Neuronal stem cell (in vitro differentiated cells): ENCODE results near the gene DCHS1.

Experiments
- DNase-seq: peaks from one replicate; pipeline ENCODE4 v3.0.0-alpha.2; 2013; ENCODE audit warnings: low spot score
- H2AFZ ChIP-seq: one replicate; pipeline ENCODE4 v1.6.1; 2013; ENCODE audit warnings: mild to moderate bottlenecking, low read length, inconsistent platforms
- H2AK5ac ChIP-seq: 2 replicates; pipeline ENCODE4 v1.6.1; 2013; ENCODE audit warnings: low read depth, mild to moderate bottlenecking, inconsistent platforms, low read length, moderate library complexity, mixed read lengths
- H2BK120ac ChIP-seq: 2 replicates; pipeline ENCODE4 v1.6.1; 2013; ENCODE audit warnings: low read depth, mild to moderate bottlenecking, inconsistent platforms, low read length, moderate library complexity, mixed read lengths
- H2BK12ac ChIP-seq: one replicate; pipeline ENCODE4 v1.6.1; 2013; ENCODE audit warnings: low read length, inconsistent platforms
- H2BK15ac ChIP-seq: 2 replicates; pipeline ENCODE4 v1.6.1; 2013; ENCODE audit warnings: mild to moderate bottlenecking, low read length, inconsistent platforms, mixed read lengths
- H2BK5ac ChIP-seq: one replicate; pipeline ENCODE4 v1.6.1; 2013; ENCODE audit warnings: inconsistent platforms, mild to moderate bottlenecking, low read length, moderate library complexity
- H3K14ac ChIP-seq: one replicate; pipeline ENCODE4 v1.6.1; 2013; ENCODE audit warnings: low read length, inconsistent platforms
- H3K18ac ChIP-seq: 2 replicates; pipeline ENCODE4 v1.6.1; 2013; ENCODE audit warnings: low read length, inconsistent platforms
- H3K23ac ChIP-seq: 2 replicates; pipeline ENCODE4 v1.6.1; 2013; ENCODE audit warnings: low read depth, mild to moderate bottlenecking, mixed read lengths, low read length, inconsistent platforms; ENCODE audit not compliant: poor library complexity
- H3K27ac ChIP-seq: replicated peaks from 3 replicates; pipeline ENCODE4 v1.5.1; 2013; ENCODE audit warnings: low read length, inconsistent platforms
- H3K27me3 ChIP-seq, 3 experiments: 2 replicates each; pipeline ENCODE4 v1.6.1; 2013; ENCODE audit warnings: low read length in 3 of 3, mild to moderate bottlenecking in 2 of 3, inconsistent platforms in 1 of 3, low read depth in 1 of 3, mixed read lengths in 1 of 3, moderate library complexity in 1 of 3; ENCODE audit not compliant: control insufficient read depth in 3 of 3, insufficient read depth in 3 of 3
- H3K36me3 ChIP-seq, 2 donors: replicated peaks in 1 of 2; 2 replicates each; pipeline ENCODE4 v1.6.1; 2013; ENCODE audit warnings: low read length in 2 of 2; ENCODE audit not compliant: control insufficient read depth in 2 of 2, insufficient read depth in 2 of 2
- H3K4ac ChIP-seq: 2 replicates; pipeline ENCODE4 v1.6.1; 2013; ENCODE audit warnings: inconsistent platforms, mild to moderate bottlenecking, low read length, moderate library complexity
- H3K4me1 ChIP-seq, 2 donors: 1 replicate in 1 of 2; 2 replicates in 1 of 2; pipeline ENCODE4 v1.6.1; 2013; ENCODE audit warnings: low read length in 2 of 2, low read depth in 1 of 2; ENCODE audit not compliant: control insufficient read depth in 2 of 2, insufficient read depth in 1 of 2
- H3K4me2 ChIP-seq: one replicate; pipeline ENCODE4 v1.6.1; 2013; ENCODE audit warnings: mild to moderate bottlenecking, low read length, inconsistent platforms; ENCODE audit not compliant: insufficient read depth, poor library complexity, severe bottlenecking
- H3K4me3 ChIP-seq, 2 donors: 2 replicates each; pipeline ENCODE4 v1.5.1; 2013; ENCODE audit warnings: low read length in 2 of 2, mild to moderate bottlenecking in 2 of 2, inconsistent platforms in 1 of 2, moderate library complexity in 1 of 2
- H3K79me1 ChIP-seq: one replicate; pipeline ENCODE4 v1.6.1; 2013; ENCODE audit warnings: low read depth, mild to moderate bottlenecking, inconsistent platforms, low read length, moderate library complexity
- H3K9ac ChIP-seq: one replicate; pipeline ENCODE4 v1.6.1; 2013; ENCODE audit warnings: mild to moderate bottlenecking, low read depth, low read length, inconsistent platforms; ENCODE audit not compliant: poor library complexity
- H3K9me3 ChIP-seq, 2 donors: replicated peaks in 1 of 2; 2 replicates each; pipeline versions ENCODE3 to v1.6.1; 2013; ENCODE audit warnings: low read length in 2 of 2, mild to moderate bottlenecking in 2 of 2, inconsistent platforms in 1 of 2, low read depth in 1 of 2, mixed read lengths in 1 of 2, moderate library complexity in 1 of 2; ENCODE audit not compliant: control insufficient read depth in 2 of 2, insufficient read depth in 1 of 2
- H4K8ac ChIP-seq: one replicate; pipeline ENCODE4 v1.6.1; 2013; ENCODE audit warnings: low read depth, mild to moderate bottlenecking, inconsistent platforms, low read length, moderate library complexity
- H4K91ac ChIP-seq: one replicate; pipeline ENCODE4 v1.6.1; 2013; ENCODE audit warnings: low read length, low read depth, mild to moderate bottlenecking, inconsistent platforms; ENCODE audit not compliant: poor library complexity
- WGBS, 2 donors: extraction: QIAGEN DNeasy Blood & Tissue Kit; methylation state at CpG; one replicate each; pipeline ENCODE4 v1.1.7; 2013; ENCODE audit warnings: missing lambda C conversion rate in 2 of 2, mixed read lengths in 1 of 2; ENCODE audit not compliant: insufficient read length in 2 of 2, insufficient replicate concordance in 1 of 2; ENCODE audit errors: extremely low coverage in 2 of 2; 5-methylcytosine and 5-hydroxymethylcytosine counted together

Gene DCHS1

GRCh38 chr11:6599881-6600390 is 55.7 kb downstream of the DCHS1 start:
- no peak overlapping the region for H3K4me3 ChIP-seq
- H3K4ac ChIP-seq, result no peak overlapping the region
- H2BK5ac ChIP-seq, result no peak overlapping the region
- H3K27me3 ChIP-seq, result no peaks in the 10 kb centered on the region
- peaks cover 10% of the 10 kb centered on the region for H3K79me1 ChIP-seq
- no CpG with 5 or more reads among the region's 2 CpGs for WGBS, 2 donors
- DNase-seq, result no peak
- no peak overlapping the region for H2BK12ac ChIP-seq
- H4K8ac ChIP-seq, result no peak overlapping the region
- no peak overlapping the region for H2BK15ac ChIP-seq
- no peak overlapping the region for H3K27ac ChIP-seq
- H3K9me3 ChIP-seq, result no peaks in the 10 kb centered on the region
- H2AFZ ChIP-seq, result no peak overlapping the region
- no peak overlapping the region for H3K23ac ChIP-seq
- H3K4me2 ChIP-seq, result no peak overlapping the region
- no peak overlapping the region for H2AK5ac ChIP-seq
- no peak overlapping the region for H2BK120ac ChIP-seq
- no peak overlapping the region for H3K14ac ChIP-seq
- no peak overlapping the region for H4K91ac ChIP-seq
- no peak overlapping the region for H3K18ac ChIP-seq
- H3K4me1 ChIP-seq, result peaks cover 8 to 9% of the 10 kb centered on the region in 2 donors
- H3K9ac ChIP-seq, result no peak overlapping the region
- H3K36me3 ChIP-seq, result peaks cover 31 to 67% of the 10 kb centered on the region in 2 donors

- Histone ChIP-seq H3K27ac (no peak overlapping the region), H4K8ac (no peak overlapping the region), H3K14ac (no peak overlapping the region), H3K9ac (no peak overlapping the region), H2BK120ac (no peak overlapping the region), H3K4me2 (no peak overlapping the region), H3K4me3 (no peak overlapping the region), H4K91ac (no peak overlapping the region), H2BK5ac (no peak overlapping the region), H3K23ac (no peak overlapping the region), H3K9me3 (no peaks in the 10 kb centered on the region), H2BK15ac (no peak overlapping the region), H2BK12ac (no peak overlapping the region), H3K79me1 (peaks cover 10% of the 10 kb centered on the region), H3K4ac (no peak overlapping the region), H2AK5ac (no peak overlapping the region), H3K4me1 (peaks cover 5 to 7% of the 10 kb centered on the region in 2 donors), H2AFZ (no peak overlapping the region), H3K18ac (no peak overlapping the region), H3K36me3 (peaks cover 31 to 72% of the 10 kb centered on the region in 2 donors), H3K27me3 (no peaks in the 10 kb centered on the region)
- DNase-seq, result no peak
- WGBS, 2 donors, result no CpG with 5 or more reads among the region's 1 CpG
These were observed 56.2 kb downstream of the DCHS1 start for GRCh38 chr11:6599449-6599848.

GRCh38 chr11:6598555-6598954 is 57.1 kb downstream of the DCHS1 start:
- Histone ChIP-seq H3K27ac (no peak overlapping the region), H3K36me3 (peaks cover 33 to 80% of the 10 kb centered on the region in 2 donors), H3K23ac (no peak overlapping the region), H3K4me3 (no peak overlapping the region), H3K9ac (no peak overlapping the region), H4K91ac (no peak overlapping the region), H3K79me1 (peaks cover 4% of the 10 kb centered on the region), H2AK5ac (no peak overlapping the region), H3K4me1 (peaks cover 5 to 7% of the 10 kb centered on the region in 2 donors), H3K4ac (no peak overlapping the region), H3K4me2 (no peak overlapping the region), H2BK120ac (no peak overlapping the region), H2BK15ac (no peak overlapping the region), H4K8ac (no peak overlapping the region), H3K9me3 (no peaks in the 10 kb centered on the region), H2BK12ac (no peak overlapping the region), H2BK5ac (no peak overlapping the region), H3K18ac (no peak overlapping the region), H2AFZ (no peak overlapping the region), H3K27me3 (no peaks in the 10 kb centered on the region), H3K14ac (no peak overlapping the region)
- no CpG with 5 or more reads among the region's 3 CpGs for WGBS, 2 donors
- no peak for DNase-seq

GRCh38 chr11:6596239-6596877 is 59.3 kb downstream of the DCHS1 start:
- H3K36me3 ChIP-seq, result peaks cover 29 to 95% of the 10 kb centered on the region in 2 donors
- H3K27ac ChIP-seq, result no peak overlapping the region

More at GRCh38 chr11:6596239-6596877, 59.3 kb downstream of the DCHS1 start:
- Histone ChIP-seq H3K14ac (no peak overlapping the region), H4K91ac (no peak overlapping the region), H3K18ac (no peak overlapping the region), H2BK5ac (no peak overlapping the region), H3K4me1 (no peaks in the 10 kb centered on the region), H2BK120ac (no peak overlapping the region), H3K23ac (no peak overlapping the region), H3K27me3 (no peaks in the 10 kb centered on the region), H2AK5ac (no peak overlapping the region), H2AFZ (no peak overlapping the region), H3K4me3 (no peak overlapping the region), H4K8ac (no peak overlapping the region), H2BK12ac (no peak overlapping the region), H3K9me3 (no peaks in the 10 kb centered on the region), H2BK15ac (no peak overlapping the region), H3K9ac (no peak overlapping the region), H3K4ac (no peak overlapping the region), H3K79me1 (peaks cover 2% of the 10 kb centered on the region), H3K4me2 (no peak overlapping the region)
- no CpG with 5 or more reads among the region's 5 CpGs for WGBS, 2 donors
- no peak for DNase-seq
